Activated CD4-positive, alpha-beta T cell treated with anti-CD3 and anti-CD28 coated beads, Interleukin-10, Interleukin-2, amounts not matched to agents 100 ng/mL and 50 ng/mL, durations not matched to agents 16 hours and 8 hours (primary cell): ENCODE measurements around the gene ZNF557.
A peak's percentile ranks its signal among the peaks of the same experiment; 100 is the strongest.

Source experiments
- DNase-seq: peaks from one replicate; pipeline ENCODE4 v3.0.0-alpha.2; 2020

The ZNF557 gene

DNA sequence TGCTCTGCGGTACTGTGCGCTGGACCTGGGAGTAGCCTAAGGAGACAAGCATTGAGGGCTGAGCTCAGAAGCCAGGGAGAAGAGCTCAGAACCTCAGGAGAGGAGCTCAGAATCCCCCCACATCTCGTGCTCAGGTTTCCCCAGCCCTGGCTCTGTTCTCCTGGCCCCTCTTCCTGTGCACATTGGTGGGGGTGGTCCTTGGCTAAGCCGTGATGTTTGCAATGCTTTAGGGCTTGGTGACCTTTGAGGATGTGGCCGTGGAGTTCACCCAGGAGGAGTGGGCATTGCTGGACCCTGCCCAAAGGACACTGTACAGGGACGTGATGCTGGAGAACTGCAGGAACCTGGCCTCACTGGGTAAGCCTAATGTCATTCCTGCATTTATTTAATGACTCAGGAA lies 6.6 kb downstream of the ZNF557 start:
- no peak for DNase-seq

DNA sequence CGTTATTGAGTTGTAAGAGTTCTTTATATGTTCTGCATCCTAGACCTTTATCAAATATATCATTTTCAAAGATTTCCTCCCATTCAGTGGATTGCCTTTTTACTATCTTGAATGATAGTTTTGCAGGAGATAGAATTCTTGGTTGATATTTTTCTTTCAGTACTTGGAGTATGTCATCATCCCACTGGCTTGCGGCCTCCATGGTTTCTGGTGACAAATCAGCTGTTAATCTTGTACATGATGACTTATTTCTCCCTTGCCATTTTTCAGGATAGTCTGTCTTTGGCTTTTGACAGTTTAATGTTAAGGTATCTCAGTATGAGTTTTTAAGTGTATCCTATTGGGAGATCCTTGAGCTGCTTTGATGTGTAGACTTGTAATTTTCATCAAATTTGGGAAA lies 8.5 kb downstream of the ZNF557 start:
- DNase-seq: no peak

DNA sequence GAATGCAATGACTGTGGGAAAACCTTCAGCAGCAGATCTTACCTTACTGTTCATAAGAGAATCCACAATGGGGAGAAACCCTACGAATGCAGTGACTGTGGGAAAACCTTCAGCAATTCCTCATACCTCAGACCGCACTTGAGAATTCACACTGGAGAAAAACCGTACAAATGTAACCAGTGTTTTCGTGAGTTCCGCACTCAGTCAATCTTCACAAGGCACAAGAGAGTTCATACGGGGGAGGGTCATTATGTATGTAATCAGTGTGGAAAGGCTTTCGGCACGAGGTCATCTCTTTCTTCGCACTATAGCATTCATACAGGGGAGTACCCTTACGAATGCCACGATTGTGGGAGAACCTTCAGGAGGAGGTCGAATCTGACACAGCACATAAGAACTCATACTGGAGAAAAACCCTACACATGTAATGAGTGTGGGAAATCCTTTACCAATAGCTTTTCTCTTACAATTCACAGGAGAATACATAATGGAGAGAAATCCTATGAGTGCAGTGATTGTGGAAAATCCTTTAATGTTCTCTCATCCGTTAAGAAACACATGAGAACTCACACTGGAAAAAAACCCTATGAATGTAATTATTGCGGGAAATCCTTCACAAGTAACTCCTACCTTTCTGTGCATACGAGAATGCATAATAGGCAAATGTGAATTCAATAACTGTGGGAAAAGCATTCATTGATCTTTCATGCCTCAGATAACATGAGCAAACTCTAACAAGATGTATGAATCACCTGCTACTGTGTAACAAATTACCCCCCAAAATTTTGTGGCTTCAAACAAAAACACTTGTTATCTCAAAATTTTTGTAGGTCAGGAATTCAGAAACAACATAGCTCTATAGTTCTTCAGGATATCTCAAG lies 13.8 kb downstream of the ZNF557 start:
- DNase-seq: no peak

DNA sequence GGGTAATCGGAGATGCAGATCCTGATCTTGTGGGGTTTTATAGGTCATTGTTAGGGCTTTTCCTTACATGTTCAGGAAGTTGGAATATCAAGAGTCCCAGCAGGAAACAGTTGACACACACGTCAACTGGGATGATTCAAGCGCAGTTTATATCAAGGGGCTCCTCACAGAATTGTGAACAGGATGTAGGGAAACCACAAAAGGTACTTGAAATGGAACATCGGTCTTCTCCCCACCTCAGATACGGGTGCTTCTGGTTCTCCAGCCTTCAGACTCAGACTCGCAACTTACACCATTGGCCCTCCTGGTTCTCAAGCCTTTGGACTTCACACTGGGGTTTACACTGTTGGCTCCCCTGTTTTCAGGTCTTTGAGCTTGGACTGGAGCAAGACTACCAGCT lies 19.5 kb downstream of the ZNF557 start:
- DNase-seq: no peak

DNA sequence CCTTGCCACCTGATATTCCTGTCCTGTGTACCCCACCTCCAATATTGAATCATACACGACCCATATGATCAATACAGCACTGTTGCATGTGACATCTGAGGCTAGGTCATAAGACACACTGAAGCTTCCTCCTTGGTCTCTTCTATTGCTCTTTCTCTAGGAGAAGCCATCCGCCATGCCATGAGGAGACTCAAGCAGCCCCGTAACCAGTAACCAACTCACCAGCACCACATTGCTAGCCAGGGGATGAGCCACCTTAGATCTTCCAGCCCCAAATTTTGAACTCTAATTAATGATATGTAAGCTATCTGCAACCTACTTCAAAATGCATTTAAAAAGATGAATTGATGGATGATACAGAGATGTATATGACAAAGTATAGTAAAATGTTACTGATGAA lies 28.6 kb downstream of the ZNF557 start:
- no peak for DNase-seq

DNA sequence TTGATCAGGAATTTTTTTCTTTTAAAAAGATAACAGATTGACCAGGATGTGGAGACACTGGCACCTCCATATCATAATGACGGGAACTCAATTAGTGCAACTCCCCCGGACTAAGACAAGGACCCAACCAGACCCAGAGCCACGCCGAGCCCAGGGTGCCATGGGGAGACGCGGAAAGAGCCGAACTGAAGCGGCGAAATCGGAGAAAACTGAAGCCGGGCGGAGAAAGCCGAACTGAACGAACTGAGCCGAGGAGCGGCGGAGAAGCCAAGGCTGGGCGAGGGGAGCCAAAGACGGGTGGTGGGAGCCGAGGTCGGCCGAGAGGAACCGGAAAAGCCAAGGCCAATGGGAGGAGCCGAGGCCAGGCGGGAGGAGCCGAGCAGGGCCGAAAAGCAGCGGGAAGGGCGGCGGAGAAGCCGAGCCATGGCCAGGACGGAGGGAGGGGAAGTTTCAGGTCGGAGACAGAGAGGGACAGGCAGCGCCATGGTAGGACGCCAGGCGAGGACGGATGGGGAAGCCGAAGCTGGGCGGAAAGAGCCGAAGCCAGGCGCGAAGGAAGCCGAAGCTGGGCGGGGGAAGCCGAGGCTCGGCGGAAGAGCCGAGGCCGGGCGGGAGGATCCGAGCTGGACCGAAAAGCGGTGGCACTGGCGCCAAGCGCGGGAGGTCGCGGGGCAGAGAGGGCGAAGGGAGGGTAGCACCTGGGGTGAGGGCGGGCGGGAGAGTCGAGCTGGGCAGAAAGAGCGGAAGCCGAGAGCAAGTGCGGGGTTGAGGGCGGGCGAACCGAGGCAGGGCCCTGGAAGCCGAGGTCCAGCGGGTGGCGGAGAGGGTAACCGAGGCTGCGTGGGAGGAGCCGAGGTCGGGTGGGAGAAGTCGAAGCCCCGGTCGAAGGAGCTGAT lies 29.4 kb downstream of the ZNF557 start:
- peak; percentile 92 for DNase-seq

DNA sequence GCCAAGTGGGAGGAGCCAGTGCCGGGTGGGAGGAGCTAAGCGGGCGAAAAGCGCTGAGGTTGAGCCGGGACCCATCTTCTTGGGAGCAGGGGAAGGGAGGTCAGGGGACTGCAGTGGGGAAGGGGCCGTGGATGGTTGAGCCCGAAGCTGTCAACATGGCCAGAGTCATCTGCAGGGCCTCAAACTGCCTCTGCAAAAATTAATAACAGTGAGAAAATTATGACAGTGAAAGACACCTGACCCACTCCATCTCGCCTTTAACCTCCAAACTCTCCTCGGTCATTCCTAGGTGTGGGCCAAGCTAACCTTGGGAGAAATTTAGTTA lies 30.1 kb downstream of the ZNF557 start:
- no peak for DNase-seq

DNA sequence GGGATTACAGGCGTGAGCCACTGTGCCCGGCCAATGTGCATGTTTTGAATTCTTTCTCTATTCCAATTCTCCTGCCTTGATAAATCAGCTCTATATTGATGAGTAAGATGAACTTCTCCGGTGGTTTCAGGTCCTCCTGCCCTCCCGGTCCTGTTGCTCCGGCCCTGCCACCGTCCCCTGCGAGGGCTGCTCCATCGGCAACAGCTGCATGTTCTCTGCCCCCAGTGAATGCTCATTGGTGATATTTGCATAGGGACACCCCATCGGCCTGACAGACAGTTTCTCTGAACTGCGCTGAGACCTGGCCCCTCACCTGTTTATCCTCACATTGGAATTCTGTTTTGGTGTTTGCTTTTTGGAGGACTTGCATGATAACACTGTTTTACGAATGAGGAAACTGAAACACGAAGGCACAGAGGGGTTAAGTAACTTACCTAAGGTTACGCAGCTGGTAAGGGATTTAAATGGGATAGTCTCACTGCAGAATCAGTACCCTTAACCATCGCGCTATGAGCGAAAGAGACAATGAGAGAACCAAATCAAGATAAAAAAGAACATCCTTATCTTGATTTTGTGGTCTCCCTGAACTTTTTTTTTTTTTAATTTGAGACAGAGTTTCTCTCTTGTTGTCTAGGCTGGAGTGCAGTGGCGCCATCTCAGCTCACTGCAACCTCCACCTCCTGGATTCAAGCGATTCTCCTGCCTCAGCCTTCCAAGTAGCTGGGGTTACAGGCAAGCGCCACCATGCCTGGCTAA lies 32.2 kb downstream of the ZNF557 start:
- DNase-seq: no peak

DNA sequence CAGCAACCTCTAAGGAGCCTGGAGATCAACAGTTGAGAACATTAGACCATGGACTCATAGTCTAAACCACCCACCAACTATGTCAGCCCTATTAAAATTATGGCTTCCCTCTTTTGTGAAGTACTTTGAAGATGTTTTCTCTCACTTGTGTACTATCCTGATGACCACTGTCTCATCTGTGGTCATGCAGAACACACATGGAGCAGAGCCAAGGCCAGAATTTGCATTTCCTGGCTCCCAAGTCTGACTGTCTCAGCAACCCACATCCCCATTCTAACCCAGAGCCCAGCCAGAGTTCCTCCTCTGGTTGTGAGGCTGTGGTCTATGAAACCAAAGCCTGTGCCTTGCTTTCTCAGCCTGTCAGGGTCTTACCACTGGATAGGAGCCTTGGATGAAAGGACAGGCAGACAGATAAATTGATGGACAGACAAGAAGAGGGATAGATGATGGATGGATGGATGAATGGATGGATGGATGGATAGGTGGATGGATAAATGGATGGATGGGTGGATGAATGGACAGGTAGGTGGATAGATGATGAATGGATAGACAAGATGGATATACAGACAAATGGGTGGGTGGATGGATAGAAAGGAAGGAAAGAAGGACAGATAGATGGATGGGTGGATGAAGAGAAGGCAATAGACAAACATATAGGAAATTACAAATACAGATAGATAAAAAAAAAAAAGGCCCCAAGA lies 35.4 kb downstream of the ZNF557 start:
- DNase-seq: no peak

DNA sequence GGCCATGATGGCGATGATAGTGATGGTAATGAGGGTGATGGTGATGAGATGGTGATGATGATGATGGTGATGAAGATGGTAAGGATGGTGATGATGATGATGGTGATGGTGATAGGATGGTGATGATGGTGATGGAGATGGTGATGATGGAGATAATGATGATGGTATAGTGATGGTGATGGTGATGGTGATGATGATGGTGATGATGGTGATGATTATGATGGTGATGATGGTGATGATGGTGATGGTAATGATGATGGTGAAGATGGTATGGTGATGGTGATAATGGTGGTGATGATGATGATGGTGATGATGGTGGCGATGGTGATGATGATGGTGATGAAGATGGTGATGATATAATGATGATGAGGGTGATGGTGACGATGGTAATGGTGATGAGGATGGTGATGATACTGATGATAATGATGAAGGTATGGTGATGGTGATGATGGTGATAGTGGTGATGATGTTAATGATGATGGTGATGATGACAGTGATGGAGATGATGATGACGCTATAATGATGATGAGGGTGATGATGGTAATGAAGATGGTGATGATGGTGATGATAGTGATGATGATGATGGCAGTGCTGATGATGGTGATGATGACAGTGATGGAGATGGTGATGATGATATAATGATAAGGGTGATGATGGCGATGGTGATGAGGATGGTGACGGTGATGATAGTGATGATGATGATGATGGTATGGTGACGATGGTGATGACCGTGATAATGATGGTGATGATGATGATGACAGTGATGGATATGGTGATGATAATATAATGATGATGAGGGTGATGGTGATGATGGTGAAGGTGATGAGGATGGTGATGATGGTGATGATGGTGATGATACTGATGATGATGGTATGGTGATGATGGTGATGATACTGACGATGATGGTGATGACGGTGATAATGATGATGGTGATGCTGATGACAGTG lies 37.5 kb downstream of the ZNF557 start:
- no peak for DNase-seq

DNA sequence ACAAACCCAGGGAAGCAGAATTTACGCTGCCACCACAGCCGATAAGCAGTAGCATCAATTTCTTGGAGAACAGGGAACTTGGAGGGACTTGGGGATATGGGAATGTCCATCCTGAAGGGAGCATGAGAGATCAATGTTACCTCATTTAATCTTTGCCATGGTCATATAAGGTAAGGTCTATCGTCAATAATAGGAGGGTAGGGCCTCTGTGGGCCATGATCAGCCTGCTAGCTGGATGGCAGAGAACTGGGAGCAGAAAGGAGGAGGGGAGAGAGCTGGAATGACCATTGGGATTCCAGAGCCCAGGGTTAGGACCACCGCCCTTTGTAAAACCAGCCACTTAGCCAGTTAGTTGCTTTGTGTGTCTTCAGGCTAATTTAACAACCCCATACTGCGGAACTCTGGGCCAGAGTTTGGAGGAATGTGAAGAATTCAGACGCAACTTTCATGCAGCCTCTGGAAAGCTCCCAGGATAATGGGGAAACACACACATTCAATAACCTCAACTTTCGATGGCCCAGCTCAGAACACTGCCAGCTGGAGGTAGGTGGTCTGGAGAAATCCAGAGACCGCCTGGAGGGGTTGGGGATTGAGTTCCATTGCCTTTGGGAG lies 40.3 kb downstream of the ZNF557 start:
- DNase-seq: no peak

DNA sequence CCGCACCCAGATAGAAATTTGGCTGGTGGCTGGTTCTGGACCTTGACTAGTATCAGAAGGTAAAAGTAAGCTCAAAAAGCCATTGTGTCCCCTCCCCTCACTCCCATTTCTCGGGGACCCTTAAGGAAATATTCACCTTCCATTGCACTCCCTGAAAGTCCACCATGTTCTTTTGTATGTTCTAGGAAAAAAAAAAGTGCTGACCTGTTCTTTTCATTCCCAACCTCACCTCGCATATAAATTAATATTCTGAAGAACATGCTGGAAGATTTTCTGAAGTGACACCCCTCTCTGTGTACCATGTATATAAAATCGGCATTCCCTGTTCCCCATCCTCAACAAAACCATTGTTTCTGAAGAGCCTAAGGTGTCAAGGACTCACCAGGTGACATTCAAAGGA lies 43.2 kb downstream of the ZNF557 start:
- DNase-seq: no peak

DNA sequence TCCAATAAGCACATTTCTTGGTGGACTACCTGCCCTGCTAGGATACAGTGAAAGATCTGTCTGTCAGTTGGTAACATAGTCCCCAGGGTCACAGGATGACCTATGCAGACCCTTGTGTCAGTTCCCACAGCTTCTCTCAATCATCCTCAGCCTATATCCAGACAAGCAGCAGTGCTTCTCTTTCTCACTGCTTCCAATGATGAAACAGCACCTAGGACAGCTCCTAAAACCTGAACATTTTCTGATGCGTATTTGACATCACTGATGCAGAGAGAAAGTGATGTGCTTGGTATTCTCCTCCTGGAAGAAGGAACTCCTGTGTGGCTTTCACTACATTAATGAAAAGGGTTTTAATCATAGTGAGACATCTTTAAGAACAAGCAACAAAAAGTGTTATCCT lies 43.7 kb downstream of the ZNF557 start:
- no peak for DNase-seq

DNA sequence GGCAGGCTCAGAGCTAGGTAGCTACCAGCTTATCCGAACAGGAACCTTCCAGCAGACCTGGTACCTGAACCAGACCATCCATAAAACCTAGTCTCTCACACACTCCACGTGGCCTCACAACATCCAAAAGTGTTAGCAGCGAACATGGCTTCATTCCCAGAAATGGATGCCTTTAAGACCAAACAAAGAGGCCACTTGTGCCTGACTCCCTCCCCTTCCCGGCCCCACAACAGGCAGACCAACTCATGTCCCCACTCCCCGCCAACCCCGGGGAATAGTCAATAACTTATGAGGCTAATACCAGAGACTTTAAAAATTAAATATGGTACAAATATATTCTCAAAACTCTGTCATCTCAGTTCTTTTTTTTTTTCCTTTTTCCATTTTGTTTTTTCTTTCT lies 46.2 kb downstream of the ZNF557 start:
- DNase-seq: no peak

DNA sequence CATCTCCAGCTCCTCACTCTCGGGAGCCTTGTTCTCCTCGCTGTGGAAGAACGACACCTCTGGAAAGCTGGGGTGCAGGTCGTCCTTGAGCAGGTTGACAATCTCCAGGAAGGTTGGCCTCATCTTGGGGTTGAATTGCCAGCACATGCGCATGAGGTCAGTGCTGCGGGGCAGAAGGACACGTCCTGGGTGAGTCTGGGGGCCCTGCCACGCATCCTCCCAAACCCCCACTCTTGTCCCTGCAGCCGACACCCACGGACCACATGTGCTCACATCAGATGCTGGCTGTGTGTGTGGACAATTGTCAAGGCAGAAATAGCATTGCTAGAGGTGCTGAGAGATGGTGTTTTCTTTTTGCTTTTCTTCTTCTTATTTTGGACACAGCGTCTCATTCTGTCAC lies 47.7 kb downstream of the ZNF557 start:
- no peak for DNase-seq

DNA sequence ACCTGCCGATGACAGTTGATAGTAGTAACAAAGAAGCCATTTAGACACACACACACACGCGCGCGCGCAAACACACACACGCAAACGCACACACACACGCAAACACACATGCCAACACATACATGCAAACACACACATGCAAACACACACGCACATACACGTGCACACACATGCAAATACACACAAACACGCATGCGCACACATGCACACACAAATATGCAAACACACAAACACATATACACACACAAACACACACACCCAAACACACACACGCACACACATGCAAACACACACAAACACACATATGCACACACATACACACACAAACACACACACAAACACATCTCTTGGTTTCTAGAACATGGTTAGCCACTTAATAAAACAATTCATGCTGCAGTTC lies 50.1 kb downstream of the ZNF557 start:
- no peak for DNase-seq

DNA sequence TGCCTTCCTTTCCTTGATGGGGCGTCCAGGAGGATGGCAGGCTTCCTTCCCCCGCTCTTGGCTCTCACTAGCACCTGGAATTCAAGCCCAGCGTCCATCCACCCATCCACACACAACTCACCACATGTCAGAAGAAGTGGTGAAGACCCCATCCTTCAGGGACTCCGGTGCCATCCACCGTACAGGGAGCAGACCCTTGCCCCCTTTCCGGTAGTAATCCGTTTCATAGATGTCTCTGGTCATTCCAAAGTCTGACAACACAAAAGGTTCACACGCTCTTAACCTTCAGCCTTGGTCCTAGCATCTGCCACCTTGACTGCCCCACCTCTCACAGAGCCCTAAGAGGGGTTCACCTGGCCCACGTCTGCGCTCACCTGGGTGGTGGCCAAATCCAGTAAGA lies 51.0 kb downstream of the ZNF557 start:
- no peak for DNase-seq

DNA sequence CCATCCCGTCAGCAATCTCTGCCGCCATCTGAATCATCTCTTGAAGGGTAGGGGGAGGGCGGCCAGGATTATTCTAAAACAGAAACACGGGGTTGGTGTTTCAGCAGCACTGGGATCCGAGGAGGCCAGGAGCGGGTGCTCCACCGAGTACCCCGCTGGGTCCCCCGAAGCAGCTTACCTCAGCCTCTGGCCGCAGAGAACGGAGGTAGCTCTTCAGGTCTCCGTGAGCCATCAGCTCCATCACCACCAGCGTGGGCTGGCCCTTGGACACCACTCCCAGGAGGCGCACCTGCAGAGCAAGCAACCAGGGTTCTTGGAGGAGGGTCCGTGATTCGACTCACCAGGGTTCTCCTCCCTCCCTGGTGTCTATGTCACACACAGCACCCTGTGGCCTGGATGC lies 53.2 kb downstream of the ZNF557 start:
- no peak for DNase-seq

DNA sequence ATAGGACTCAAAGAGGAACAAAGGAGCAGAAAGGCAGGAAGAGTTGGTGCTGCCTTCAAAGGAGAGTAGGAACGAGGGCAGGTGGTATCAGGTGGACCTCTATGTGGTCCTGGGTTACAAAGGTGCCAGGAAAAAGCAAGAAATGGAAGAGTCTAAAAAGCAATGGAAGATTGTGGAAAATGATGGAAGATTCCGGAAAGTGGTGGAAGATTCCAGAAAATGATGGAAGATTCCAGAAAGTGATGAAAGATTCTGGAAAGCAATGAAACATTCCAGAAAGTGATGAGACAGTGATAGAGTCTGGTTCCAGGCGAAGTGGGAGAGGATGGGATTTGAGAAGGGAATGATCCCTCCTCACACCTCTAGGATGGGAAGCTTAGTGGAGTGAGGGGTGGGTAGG lies 55.3 kb downstream of the ZNF557 start:
- no peak for DNase-seq

DNA sequence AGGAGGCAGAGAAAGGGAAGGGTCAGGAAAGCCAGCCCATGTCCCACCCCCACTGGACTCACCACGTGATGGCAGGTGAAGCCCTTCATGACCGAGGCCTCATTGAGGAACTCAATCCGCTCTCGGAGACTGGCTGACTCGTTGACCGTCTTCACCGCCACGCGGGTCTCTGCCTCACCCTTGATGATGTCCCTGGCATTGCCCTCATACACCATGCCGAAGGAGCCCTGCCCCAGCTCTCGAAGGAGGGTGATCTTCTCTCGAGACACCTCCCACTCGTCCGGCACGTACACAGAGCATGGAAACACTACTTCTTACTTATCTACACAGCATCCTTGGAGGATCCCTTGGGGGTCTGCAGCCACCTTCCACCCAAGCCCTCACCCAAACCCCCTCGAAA lies 55.7 kb downstream of the ZNF557 start:
- no peak for DNase-seq

DNA sequence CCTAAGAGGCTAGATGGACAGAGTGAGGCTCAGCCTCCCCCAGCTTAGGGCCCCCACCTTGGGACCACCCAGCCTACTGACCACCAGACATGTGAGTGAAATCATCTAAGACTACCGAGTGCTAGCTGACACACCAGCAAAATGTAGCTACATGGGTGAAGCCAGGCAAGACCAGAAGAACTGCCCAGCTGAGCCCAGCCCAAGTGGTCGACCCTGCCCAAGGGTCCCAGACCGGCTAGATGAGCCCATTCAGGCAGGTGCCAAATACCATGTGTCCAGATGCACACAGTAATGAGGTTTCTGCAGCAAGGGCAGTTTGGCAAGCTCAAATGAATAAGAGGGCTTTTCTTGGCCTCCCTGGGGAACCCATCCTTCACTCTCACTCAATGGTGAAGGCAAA lies 56.6 kb downstream of the ZNF557 start:
- DNase-seq: no peak
